Endothelial cell of umbilical vein (primary cell): ENCODE measurements around the gene MTMR11. TPM values are rescaled to one million over a fixed set of nuclear protein-coding genes. Genes with fewer than 3 reads are reported as not detected.

Experiments used
- BruUV-seq: library from RNA; stranded (reverse); fragments of 400-500 nt; replicated peaks from 2 replicates; lab custom pipeline; 2021; lab: Mats Ljungman, UMichigan
- CTCF ChIA-PET: fragments of 300-600, 350-600 bp; sonication (Branson Sonifier 250); formaldehyde crosslinking; loops from one replicate; lab custom pipeline; 2021; ENCODE audit warnings: antibody characterized with exemption, inconsistent platforms; lab: Charles Lee
- POLR2A ChIA-PET: fragments of 300-600, 350-600 bp; sonication (Branson Sonifier 250); formaldehyde crosslinking; loops from one replicate; lab custom pipeline; 2021; ENCODE audit warnings: antibody characterized with exemption, inconsistent platforms; lab: Charles Lee
- DNase-seq: peaks from one replicate; pipeline ENCODE4 v3.0.0-alpha.2; 2011; ENCODE audit warnings: low read depth, low spot score
- FAIRE-seq: peaks from 2 replicates; lab custom pipeline; 2011; peaks lifted over from hg19 to GRCh38; lab: Jason Lieb, UNC
- H2AFZ ChIP-seq: 2 replicates; pipeline ENCODE4 v1.6.0; 2012; ENCODE audit warnings: low read depth, low read length, control low read depth, inconsistent platforms
- H3K27ac ChIP-seq: 2 replicates; pipeline ENCODE4 v1.5.1; 2011; ENCODE audit warnings: low read depth, mild to moderate bottlenecking, control low read depth, low read length, moderate library complexity; ENCODE audit not compliant: insufficient read depth
- H3K27me3 ChIP-seq, 2 experiments: 2 replicates each; pipeline versions ENCODE4 v1.6.0 to v1.6.1; 2011; ENCODE audit warnings: low read length in 2 of 2, mixed read lengths in 1 of 2; ENCODE audit not compliant: control insufficient read depth in 2 of 2, insufficient read depth in 2 of 2
- H3K36me3 ChIP-seq, 2 experiments: 2 replicates in 1 of 2; 3 replicates in 1 of 2; pipeline ENCODE4 v1.5.1; 2011; ENCODE audit warnings: low read length in 2 of 2, mild to moderate bottlenecking in 1 of 2, moderate library complexity in 1 of 2; ENCODE audit not compliant: control insufficient read depth in 2 of 2, insufficient read depth in 2 of 2; ENCODE audit errors: extremely low read depth in 1 of 2
- H3K4me1 ChIP-seq: 3 replicates; pipeline ENCODE4 v1.5.1; 2011; ENCODE audit warnings: mild to moderate bottlenecking, low read length; ENCODE audit not compliant: control insufficient read depth, insufficient read depth; ENCODE audit errors: extremely low read depth
- H3K4me2 ChIP-seq: 2 replicates; pipeline ENCODE4 v1.6.1; 2011; ENCODE audit warnings: low read length, control low read depth, mixed read lengths; ENCODE audit not compliant: insufficient read depth
- H3K4me3 ChIP-seq, 3 experiments: fragments of 200-600 bp in 1 of 3; sonication (generic), shearing (Covaris generic) in 1 of 3; replicated peaks in 1 of 3; 2 replicates each; pipeline ENCODE4 v1.5.1; 2011 to 2016; ENCODE audit warnings: control low read depth in 3 of 3, low read length in 3 of 3, mild to moderate bottlenecking in 2 of 3, inconsistent platforms in 1 of 3, low read depth in 1 of 3, moderate library complexity in 1 of 3; ENCODE audit not compliant: insufficient read depth in 1 of 3
- H3K79me2 ChIP-seq: 2 replicates; pipeline ENCODE4 v1.6.0; 2012; ENCODE audit warnings: low read length, inconsistent platforms; ENCODE audit not compliant: control insufficient read depth, insufficient read depth
- H3K9ac ChIP-seq: replicated peaks from 2 replicates; pipeline ENCODE3; 2011; ENCODE audit warnings: low read length, control low read depth; ENCODE audit not compliant: insufficient read depth; ENCODE audit errors: extremely low read depth
- H3K9me1 ChIP-seq: replicated peaks from 3 replicates; pipeline ENCODE4 v1.6.0; 2011; ENCODE audit warnings: mild to moderate bottlenecking, low read length; ENCODE audit not compliant: control insufficient read depth, insufficient read depth; ENCODE audit errors: extremely low read depth
- H3K9me3 ChIP-seq: replicated peaks from 2 replicates; pipeline ENCODE4 v1.5.1; 2012; ENCODE audit warnings: low read length, inconsistent platforms; ENCODE audit not compliant: control insufficient read depth, insufficient read depth
- H4K20me1 ChIP-seq: replicated peaks from 2 replicates; pipeline ENCODE3; 2011; ENCODE audit warnings: mild to moderate bottlenecking, low read length; ENCODE audit not compliant: control insufficient read depth, insufficient read depth; ENCODE audit errors: extremely low read depth
- CTCF ChIP-seq, 2 donors: IDR thresholded peaks; 1 replicate in 1 of 2; 2 replicates in 1 of 2; pipeline ENCODE4 v1.5.1; 2011; ENCODE audit warnings: low read length in 2 of 2, mild to moderate bottlenecking in 2 of 2, moderate library complexity in 2 of 2, control low read depth in 1 of 2, inconsistent platforms in 1 of 2, low read depth in 1 of 2; ENCODE audit not compliant: insufficient read depth in 1 of 2; ENCODE audit errors: extremely low read depth in 1 of 2
- EZH2 ChIP-seq: IDR thresholded peaks from 2 replicates; pipeline ENCODE4 v1.6.1; 2012; ENCODE audit warnings: borderline replicate concordance, low read depth, mild to moderate bottlenecking, moderate library complexity, low read length, inconsistent platforms; ENCODE audit not compliant: severe bottlenecking
- FOS ChIP-seq: IDR thresholded peaks from 2 replicates; pipeline ENCODE4 v1.6.1; 2011; ENCODE audit warnings: mild to moderate bottlenecking, low read length, moderate library complexity, borderline replicate concordance; ENCODE audit not compliant: insufficient read depth
- GATA2 ChIP-seq: IDR thresholded peaks from 2 replicates; pipeline ENCODE4 v1.7.0; 2011; ENCODE audit warnings: low read depth, mild to moderate bottlenecking, moderate library complexity, mixed read lengths, low read length; ENCODE audit not compliant: insufficient read length, insufficient read depth
- JUN ChIP-seq: IDR thresholded peaks from 2 replicates; pipeline ENCODE4 v1.6.1; 2011; ENCODE audit warnings: borderline replicate concordance, low read depth; ENCODE audit not compliant: insufficient read length, insufficient read depth
- MAX ChIP-seq: IDR thresholded peaks from 2 replicates; pipeline ENCODE4 v1.6.1; 2011; ENCODE audit not compliant: insufficient read depth, insufficient read length
- MYC ChIP-seq: IDR thresholded peaks from one replicate; pipeline ENCODE4 v1.6.1; 2011; ENCODE audit warnings: mild to moderate bottlenecking, low read depth, low read length
- POLR2A ChIP-seq: IDR thresholded peaks from 2 replicates; pipeline ENCODE4 v1.6.1; 2012; ENCODE audit warnings: low read depth, mild to moderate bottlenecking, control low read depth, low read length
- POLR2AphosphoS5 ChIP-seq: IDR thresholded peaks from 2 replicates; pipeline ENCODE4 v1.6.1; 2012; ENCODE audit warnings: low read depth, mild to moderate bottlenecking, control low read depth, low read length, moderate library complexity; ENCODE audit not compliant: insufficient read depth
- dilution Hi-C: fragments of 300-500 bp; cut with MboI; formaldehyde crosslinking; loops from one replicate; pipeline ENCODE4 v1.15.0; 2019; ENCODE audit warnings: low sequenced_read_pairs; ENCODE audit not compliant: extremely low pct_ligation_motif_present
- intact Hi-C: fragments of 100-400 bp; cut with micrococcal nuclease; formaldehyde crosslinking; loops from one replicate; pipeline ENCODE4 v1.10.0; 2022
- polyA plus RNA-seq, 4 experiments: library from polyadenylated mRNA; depleted of rRNA in 3 of 4; stranded (reverse) in 3 of 4; unstranded in 1 of 4; fragments of >200 nt; gene quantifications; 2 replicates each; pipeline versions ENCODE4 v1.2.1 to v1.2.3, GENCODE V29; 2011 to 2012; ENCODE audit warnings: missing spikeins in 1 of 4
- total RNA-seq: library from RNA; stranded (reverse); gene quantifications from 2 replicates; pipeline ENCODE4 v1.2.3, GENCODE V29; 2021

MTMR11 gene
- total and polyA plus RNA-seq, 2 donors (not counting 3 experiments of a cell fraction or from before 2014, with no cell fraction given) = 7.8 to 14.4 TPM

- H3K9me3 ChIP-seq = no peaks in the 10 kb centered on the region
- POLR2A ChIA-PET = no interaction called here
- H3K27me3 ChIP-seq = peaks cover 17 to 25% of the 10 kb centered on the region in 2 experiments
- no peak overlapping the region for H3K27ac ChIP-seq
- H3K9me1 ChIP-seq = no peaks in the 10 kb centered on the region
- H3K4me1 ChIP-seq = peaks cover 3% of the 10 kb centered on the region
- intact Hi-C loops = no loop called here
- no peak overlapping the region for H2AFZ ChIP-seq
- no peak for TF ChIP-seq POLR2AphosphoS5
- no peak for TF ChIP-seq MYC
- no peak for TF ChIP-seq EZH2
- TF ChIP-seq CTCF (IDR thresholded peaks at IDR 0.05; ENCODE audit: extremely low read depth in 1 of 2, insufficient read depth in 1 of 2, low read depth in 1 of 2, low read length in 2 of 2) = no peak
- no peak for TF ChIP-seq JUN
- no peak for TF ChIP-seq FOS
- TF ChIP-seq POLR2A = no peak
- no peak for TF ChIP-seq MAX
- no peak for TF ChIP-seq GATA2
- no TSS peak for BruUV-seq
- no peak overlapping the region for H3K4me3 ChIP-seq
- DNase-seq (no peak), FAIRE-seq (no peak)
- dilution Hi-C loops = no loop called here
- no peaks in the 10 kb centered on the region for H4K20me1 ChIP-seq
- CTCF ChIA-PET = no interaction called here
- no peaks in the 10 kb centered on the region for H3K79me2 ChIP-seq
- H3K36me3 ChIP-seq = no peaks in the 10 kb centered on the region
- H3K9ac ChIP-seq = no peak overlapping the region
- no peak overlapping the region for H3K4me2 ChIP-seq
These were observed 19.8 kb downstream of the MTMR11 start for GRCh38 chr1:149916898-149917252.
